Stimulated activated CD4-positive, alpha-beta T cell treated with anti-CD3 and anti-CD28 coated beads, Interleukin-2, amount 100 ng/mL, for 4 hours (primary cell): ENCODE data around the gene KCNN4.
A peak's percentile ranks its signal among the peaks of the same experiment; 100 is the strongest.
"Not testable (repeated sequence)": the region's sequence is repeated elsewhere in the genome, so short reads cannot be mapped to it uniquely, and the experiment has no call there.

ENCODE experiments used
- DNase-seq: peaks from one replicate; pipeline ENCODE4 v3.0.0-alpha.2; 2020; ENCODE audit warnings: low read depth

Gene KCNN4

GRCh38 chr19:43798546-43799409 lies 18.0 kb upstream of the KCNN4 start:
- DNase-seq = peak; percentile 82

- DNase-seq = no peak
These were observed 17.3 kb upstream of the KCNN4 start for GRCh38 chr19:43798026-43798545.

GRCh38 chr19:43797556-43797955 lies 16.8 kb upstream of the KCNN4 start:
- DNase-seq = no peak

- no peak for DNase-seq
These were observed 16.3 kb upstream of the KCNN4 start for GRCh38 chr19:43797118-43797517.

DNA sequence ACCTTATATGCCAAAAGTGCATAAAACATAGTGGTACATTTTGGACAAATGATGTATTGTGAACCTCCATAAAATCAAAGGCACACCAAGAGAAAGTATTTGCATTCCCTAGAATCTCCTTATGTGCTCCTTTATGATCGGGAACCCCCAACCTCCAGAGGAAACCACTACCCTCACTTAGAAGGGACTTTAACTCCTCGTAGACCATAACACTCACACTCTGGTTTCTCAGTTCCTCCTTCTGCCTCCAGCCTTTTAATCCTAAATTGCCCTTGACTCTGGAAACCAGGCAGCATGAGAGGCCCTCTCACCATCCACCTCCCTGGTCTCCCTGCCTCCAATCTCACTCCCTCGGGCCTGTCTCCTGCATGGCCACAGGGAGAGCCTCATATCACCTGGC lies 9.8 kb upstream of the KCNN4 start:
- DNase-seq = no peak

- DNase-seq = no peak
These were observed 8.3 kb upstream of the KCNN4 start for GRCh38 chr19:43789029-43789428.

- DNase-seq = no peak
These were observed 5.9 kb upstream of the KCNN4 start for GRCh38 chr19:43786665-43787064.

DNA sequence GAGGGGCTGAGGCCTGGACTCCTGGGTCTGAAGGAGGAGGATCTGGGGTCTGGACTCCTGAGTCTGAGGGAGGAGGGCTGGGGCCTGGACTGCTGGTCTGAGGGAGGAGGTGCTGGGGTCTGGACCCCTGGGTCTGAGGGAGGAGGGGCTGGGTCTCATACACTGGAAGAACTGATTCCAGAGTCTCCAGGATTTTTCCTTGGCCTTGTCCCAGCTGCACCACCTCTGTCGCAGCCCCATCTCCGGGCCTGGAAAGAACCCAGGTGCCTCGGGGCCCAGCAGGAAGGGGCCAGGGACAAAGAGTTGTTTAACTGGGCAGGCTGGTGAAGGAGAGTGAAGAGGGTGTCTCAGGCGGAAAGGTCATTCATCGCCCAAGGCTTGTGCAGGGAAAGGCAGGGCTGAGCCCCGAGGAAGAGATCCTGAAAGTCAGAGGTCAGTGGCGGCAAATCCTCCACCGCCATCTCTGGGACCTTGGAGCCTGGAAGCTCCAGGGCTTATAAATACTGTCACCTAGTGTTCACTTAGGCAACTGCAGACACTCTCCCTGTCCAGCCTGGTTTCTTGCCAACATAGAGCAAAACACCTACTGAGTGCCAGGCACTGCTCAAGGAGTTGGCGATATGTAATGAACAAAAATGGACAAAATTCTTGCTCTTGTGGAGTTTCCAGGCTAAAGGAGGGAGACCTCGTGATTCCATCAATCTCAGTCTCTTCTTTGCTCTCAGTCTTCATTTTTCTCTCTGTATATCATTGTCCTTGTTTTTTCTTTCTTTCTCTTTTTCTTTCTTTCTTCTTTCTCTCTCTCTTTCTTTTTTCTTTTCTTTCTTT lies 4.4 kb upstream of the KCNN4 start:
- DNase-seq = peak; percentile 28

DNA sequence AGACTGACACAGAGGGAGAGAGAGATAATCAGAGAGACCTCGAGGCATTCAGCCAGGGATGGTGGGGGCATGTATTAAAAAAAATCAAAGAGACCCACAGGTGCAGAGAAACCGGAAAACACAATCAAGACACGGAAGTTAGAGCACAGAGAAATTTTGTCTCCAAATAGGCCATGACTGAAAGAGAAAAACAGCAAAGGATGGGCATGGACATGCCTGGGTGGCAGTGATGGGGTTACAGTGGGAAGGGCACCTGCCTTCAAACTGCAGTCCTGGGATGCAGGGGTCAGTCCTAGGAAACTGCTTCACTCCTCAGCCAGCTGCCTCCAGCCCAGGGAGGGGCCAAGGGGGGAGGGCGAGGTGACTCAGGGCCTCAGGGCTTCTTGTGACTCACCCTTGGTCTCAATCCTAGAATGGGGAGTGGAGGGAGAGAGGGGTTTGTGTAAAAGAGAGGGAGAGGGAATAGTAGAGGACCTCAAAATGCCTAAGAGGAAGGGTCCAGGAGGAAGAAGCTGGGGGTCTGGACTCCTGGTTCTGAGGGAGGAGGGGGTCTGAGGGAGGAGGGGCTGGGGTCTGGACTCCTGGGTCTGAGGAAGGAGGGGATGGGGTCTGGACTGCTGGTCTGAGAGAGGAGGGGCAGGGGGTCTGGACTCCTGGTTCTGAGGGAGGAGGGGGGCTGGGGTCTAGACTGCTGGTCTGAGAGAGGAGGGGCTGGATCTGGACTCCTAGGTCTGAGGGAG lies 3.6 kb upstream of the KCNN4 start:
- peak; percentile 54 for DNase-seq

- no peak for DNase-seq
These were observed 2.9 kb upstream of the KCNN4 start for GRCh38 chr19:43783636-43784035.

DNA sequence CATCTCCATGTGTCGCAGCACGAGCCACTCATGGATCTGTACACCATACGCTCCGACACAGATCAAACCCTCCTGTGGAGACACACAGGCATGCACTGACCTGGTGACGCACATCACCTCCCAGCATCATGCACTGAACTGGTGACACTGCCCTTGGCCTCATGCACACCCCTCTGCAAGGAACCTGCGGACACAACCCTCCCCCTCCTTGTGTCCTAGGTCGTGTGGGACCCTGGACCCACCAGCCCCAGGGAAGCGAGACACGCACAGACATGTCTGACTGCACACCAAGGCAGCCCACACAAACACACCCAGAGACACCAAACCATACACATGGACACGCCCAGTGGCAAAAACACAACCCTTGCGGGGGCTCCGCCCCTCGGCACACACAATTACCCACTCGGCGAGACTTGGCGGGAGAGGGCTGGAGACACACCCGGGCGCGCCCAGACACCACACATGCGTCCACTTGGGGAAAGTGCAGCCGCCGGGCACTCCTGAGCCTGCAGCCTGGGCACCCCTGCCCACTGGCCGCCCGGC lies 2.0 kb upstream of the KCNN4 start:
- DNase-seq = no peak

DNA sequence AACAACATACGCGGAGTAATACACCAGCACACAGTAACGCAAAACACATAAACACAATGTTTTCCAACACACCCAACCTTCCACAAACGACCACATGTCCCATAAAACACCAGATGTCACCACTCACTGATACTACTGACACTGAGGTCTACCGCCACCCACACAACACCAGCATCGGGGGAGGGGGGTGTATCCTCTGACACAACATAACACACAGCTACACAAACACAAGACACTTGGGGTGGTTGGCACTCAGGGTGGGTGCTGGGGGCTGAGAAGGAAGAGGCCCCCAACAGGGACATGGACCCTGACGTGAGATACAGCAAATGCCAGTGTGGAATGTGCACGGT lies 1.5 kb upstream of the KCNN4 start:
- no peak for DNase-seq

DNA sequence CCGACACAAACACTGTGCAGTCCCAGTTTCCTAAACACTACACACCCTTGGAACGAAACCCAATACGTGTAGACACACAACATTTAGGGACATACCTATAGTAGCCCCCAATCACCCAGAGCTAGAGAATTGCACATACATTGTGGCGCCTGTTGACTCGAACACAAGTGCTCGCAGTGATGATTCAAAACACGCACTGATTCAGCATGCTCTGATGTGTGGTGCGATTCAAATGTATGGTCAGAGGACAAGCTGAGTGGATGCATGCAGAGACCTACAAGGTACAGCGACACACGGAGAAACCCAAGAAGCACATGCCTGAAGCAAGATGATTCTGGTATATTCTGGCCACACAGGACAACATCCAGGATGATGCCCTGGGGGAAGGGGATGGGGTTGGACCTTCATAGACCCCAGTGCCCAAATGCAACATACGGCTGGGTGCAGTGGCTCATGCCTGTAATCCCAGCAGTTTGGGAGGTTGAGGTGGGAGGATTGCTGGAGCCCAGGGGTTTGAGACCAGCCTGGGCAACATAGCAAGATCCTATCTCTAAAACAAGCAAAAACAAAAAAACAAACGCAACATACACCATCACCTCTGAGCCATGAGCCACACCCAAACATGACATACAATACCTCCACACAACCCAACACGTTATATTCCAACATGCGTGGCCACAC lies 997 bp upstream of the KCNN4 start:
- DNase-seq = no peak

- no peak for DNase-seq
These were observed 953 bp downstream of the KCNN4 start for GRCh38 chr19:43779820-43780219.

DNA sequence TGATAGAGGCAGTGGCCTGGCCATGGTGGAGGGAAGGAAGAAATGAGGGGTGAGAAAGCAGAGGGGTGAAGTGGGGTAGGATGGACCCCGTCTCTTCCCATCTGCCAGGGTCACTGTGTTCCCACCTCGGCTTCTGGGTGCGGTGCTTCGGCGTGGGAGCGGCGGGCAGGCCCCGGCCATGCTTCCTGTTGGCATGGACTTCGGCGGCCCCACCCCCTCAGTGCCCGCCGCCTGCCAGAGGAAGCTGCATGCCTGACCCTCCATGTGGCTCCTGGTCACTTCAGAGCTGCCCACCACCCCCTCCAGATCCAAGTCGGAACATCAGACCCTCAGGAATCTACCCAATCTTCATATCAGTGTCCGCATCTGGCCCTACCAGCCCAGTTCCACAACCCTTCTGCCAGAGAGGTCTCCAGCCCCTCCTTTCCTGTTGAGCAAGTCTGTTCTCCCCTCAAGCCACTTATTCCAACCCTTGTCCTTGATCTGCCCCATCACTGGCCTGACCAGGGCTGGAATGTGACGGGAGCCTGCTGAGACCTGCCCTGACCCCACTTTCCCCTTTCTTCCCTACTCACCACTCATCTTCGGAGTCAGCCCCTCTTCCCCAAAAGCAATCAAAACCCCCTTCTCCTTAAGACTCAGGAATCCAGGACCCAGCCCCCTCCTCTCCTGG lies 1.5 kb downstream of the KCNN4 start:
- no peak for DNase-seq

DNA sequence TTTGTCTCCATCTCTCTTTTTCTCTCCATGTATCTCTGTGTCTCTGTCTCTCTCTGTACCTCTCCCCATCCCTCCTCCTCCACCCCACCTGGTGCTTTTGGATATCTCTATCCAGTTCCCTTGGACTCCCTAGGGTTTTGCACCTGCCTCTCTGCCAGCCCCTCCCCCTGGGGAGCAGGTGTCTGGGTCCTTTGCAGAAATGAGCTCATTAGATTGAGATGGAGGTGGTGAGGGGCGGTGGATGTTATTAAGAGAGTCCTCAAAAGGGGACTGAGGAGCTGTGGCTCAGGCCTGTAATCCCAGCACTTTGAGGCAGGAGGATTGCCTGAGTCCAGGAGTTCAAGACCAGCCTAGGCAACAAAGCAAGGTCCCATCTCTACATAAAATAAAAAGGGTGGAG lies 2.1 kb downstream of the KCNN4 start:
- no peak for DNase-seq

DNA sequence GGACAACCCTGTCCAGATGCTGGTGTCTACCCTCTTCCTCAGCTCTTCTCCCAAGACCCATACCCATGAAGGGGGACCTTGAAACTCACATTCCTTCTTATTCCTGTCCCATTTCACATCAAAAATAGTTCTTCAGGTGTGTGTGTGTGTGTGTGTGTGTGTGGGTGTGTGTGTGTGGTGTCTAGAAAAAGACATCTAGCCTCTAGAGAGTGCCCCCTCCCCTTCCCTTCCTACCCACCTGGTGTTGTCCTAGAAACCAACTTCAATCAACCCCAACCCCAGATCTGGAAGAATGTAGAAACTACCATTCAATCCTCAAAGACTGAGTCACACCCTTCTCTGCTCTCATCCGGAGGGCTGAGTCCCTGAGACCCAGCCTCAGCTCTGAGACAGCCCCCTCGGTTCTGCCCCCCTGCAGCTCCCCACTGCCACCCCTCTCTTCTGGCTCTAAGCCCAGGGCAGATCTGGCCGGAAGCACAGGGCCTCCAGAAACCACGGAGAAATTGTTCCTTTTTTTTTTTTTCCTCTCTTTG lies 3.5 kb downstream of the KCNN4 start:
- DNase-seq = peak; percentile 47

GRCh38 chr19:43776286-43776685 lies 4.5 kb downstream of the KCNN4 start:
- peak; percentile 81 for DNase-seq

DNA sequence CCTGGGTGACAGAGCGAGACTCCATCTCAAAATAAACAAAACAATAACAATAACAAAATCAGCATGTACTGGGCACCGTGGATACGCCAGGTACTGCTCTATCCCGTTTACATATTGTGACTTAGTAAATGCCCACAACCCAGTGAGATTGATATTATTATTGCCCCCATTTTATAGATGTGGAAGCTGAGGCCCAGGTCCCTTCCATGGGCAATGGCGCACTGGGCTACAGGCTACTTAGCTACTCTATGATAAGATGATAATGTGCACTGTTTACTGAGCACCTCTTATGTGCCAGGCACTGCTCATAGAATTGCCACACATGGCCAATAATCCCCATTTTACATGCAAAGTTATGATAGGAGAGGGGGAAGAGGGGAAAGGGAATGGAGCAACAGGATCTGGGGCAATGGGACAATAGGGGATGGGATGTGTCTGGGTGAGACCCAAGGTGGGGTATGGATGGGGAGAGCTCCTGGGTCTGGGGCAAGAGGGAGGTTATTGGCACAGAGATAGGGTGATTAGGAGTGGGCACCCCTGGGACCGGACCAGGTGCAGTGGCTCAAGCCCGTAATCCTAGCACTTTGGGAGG lies 5.4 kb downstream of the KCNN4 start:
- no peak for DNase-seq

DNA sequence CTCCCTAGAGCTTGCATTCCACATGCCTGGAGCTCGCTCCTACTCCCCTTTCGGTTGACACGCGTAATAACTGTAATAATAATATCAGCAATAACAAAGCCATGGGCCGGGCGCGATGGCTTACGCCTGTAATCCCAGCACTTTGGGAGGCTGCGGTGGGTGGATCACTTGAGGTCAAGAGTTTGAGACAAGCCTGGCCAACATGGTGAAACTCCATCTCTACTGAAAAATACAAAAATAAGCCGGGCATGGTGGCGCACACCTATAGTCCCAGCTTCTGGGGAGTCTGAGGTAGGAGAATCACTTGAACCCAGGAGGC lies 5.9 kb downstream of the KCNN4 start:
- DNase-seq = not testable (repeated sequence)
